ENCODE results near the gene RPTOR. TPM values are rescaled to one million over a fixed set of nuclear protein-coding genes. Genes with fewer than 3 reads are reported as not detected.

Gene RPTOR
- total RNA-seq, 1 donor from 2014 or later: 21.8 TPM

DNA sequence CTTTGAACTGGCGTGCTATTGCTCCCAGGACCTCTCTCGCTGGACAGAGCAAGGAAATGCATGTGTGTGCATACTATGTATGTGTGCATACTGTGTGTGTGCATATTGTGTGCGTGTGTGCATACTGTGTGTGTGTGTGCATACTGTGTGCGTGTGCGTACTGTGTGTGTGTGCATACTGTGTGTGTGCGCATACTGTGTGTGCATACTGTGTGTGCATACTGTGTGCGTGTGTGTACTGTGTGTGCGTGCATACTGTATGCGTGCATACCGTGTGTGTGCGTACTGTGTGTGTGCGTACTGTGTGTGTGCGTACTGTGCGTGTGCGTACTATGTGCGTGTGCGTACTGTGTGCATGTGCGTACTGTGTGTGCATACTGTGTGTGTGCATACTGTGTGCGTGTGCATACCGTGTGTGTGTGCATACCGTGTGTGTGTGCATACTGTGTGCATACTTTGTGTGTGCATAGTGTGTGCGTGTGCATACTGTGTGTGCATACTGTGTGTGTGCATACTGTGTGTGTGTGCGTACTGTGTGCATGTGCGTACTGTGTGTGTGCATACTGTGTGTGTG, 89.4 kb downstream of the RPTOR start:
- TF ChIP-seq, protein P1, sequence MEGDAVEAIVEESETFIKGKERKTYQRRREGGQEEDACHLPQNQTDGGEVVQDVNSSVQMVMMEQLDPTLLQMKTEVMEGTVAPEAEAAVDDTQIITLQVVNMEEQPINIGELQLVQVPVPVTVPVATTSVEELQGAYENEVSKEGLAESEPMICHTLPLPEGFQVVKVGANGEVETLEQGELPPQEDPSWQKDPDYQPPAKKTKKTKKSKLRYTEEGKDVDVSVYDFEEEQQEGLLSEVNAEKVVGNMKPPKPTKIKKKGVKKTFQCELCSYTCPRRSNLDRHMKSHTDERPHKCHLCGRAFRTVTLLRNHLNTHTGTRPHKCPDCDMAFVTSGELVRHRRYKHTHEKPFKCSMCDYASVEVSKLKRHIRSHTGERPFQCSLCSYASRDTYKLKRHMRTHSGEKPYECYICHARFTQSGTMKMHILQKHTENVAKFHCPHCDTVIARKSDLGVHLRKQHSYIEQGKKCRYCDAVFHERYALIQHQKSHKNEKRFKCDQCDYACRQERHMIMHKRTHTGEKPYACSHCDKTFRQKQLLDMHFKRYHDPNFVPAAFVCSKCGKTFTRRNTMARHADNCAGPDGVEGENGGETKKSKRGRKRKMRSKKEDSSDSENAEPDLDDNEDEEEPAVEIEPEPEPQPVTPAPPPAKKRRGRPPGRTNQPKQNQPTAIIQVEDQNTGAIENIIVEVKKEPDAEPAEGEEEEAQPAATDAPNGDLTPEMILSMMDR (IDR thresholded peaks at IDR 0.05; ENCODE audit: borderline replicate concordance): no peak
- Histone ChIP-seq H3K27ac (replicated peaks) (no peak overlapping the region), H3K27me3 (ENCODE audit: low read depth) (no peaks in the 10 kb centered on the region), H3K36me3 (no peaks in the 10 kb centered on the region), H3K4me3 (no peak overlapping the region), H3K4me1 (no peaks in the 10 kb centered on the region), H3K9me3 (replicated peaks) (no peaks in the 10 kb centered on the region)
- no peak for DNase-seq
- intact Hi-C loops (cut with micrococcal nuclease): no loop called here

DNA sequence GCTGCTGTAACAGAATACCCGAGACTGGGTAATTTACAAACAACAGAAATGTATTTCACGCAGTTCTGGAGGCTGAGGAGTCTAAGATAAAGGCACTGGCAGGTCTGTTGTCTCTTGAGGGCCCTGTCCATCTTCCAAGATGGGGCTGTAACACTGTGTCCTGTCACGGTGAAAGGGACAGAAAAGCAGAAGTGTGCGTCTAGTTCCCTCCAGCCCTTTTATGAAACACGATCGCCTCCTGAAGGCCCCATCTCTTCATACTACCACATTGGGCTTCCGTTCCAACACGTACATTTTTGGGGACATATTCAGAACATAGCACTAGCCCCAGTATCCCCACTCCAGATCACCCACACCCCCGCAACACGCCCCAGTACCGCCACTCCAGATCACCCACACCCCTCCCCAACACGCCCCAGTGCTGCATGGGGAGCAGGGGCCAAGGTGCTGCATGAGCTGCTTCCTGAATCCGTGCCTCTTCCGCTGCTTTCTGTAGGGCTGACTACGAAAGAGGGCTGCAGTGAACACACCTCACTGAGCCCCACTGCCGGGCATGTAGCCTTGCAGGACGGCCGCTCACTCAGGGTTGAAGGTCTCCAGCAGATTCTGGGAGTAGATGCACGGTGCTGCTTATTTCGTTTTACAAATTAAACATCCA, 91.9 kb downstream of the RPTOR start:
- Histone ChIP-seq H3K4me3 (no peak overlapping the region), H3K27me3 (ENCODE audit: low read depth) (no peaks in the 10 kb centered on the region), H3K9me3 (replicated peaks) (no peaks in the 10 kb centered on the region), H3K27ac (replicated peaks) (no peak overlapping the region), H3K36me3 (no peaks in the 10 kb centered on the region), H3K4me1 (no peaks in the 10 kb centered on the region)
- intact Hi-C loops (cut with micrococcal nuclease): no loop called here
- TF ChIP-seq, protein P1 (IDR thresholded peaks at IDR 0.05; ENCODE audit: borderline replicate concordance): no peak
- no peak for DNase-seq

DNA sequence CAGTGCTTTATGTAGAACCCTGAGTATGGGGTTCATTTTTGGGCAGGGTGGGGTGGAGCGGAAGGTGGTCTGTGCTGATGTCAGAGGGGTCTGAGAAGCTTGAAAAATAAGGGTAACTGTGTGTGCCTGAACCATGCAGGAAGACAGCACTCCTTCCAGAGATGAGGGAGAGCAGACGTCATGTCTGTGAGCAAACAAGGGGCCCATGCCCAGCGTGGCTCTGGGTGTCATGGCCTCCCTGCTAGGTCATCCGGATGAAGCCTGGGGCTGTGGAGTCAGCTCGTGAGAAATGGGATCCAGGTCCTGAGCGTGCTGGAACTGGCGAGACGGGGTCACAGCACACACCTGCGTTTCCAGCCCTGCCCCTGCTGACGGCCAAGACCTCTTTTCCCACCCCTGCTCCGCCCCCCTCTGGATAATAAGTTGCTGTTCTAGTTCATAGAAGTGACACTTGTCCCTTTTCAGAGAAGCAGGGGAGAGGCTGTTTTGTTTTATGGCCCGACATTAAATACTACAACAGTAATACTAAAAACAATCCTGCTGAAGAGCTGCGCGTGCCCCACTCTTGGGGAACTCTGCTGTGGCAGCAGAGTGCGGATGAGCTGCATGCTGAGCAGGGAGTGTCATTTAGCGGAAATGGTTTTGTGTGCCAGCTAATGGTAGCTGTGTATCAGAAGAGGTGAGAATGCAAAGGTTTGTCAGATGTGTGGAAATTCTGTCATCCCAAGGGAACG, 92.6 kb downstream of the RPTOR start:
- TF ChIP-seq, protein P1 (IDR thresholded peaks at IDR 0.05; ENCODE audit: borderline replicate concordance): no peak

DNA sequence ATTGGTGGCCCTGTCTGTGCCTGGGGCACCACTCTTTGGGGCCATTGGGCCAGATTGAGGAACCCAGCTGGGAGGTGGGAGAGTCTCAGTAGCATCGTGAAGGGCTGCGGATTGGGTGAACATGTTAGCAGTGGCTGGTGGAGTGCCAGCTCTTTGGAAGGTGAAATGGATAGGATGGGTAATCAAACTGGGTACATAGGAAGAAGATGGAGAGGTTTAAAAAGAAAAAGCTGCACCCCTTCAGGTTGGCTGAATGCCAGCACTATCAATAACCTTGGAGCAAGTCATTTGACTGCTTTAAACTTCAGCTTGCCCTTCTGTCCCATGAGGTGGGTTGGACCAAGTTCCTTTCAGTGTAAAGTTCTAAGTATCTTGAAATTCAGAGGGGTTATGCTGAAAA, 95.0 kb downstream of the RPTOR start:
- Histone ChIP-seq H3K9me3 (replicated peaks) (no peaks in the 10 kb centered on the region), H3K27ac (replicated peaks) (no peak overlapping the region), H3K4me3 (no peak overlapping the region), H3K4me1 (no peaks in the 10 kb centered on the region), H3K27me3 (ENCODE audit: low read depth) (no peaks in the 10 kb centered on the region), H3K36me3 (peaks cover 8% of the 10 kb centered on the region)
- TF ChIP-seq, protein P1 (IDR thresholded peaks at IDR 0.05; ENCODE audit: borderline replicate concordance): no peak
- no peak for DNase-seq
- intact Hi-C loops (cut with micrococcal nuclease): no loop called here

More for the DNA sequence above, 92.6 kb downstream of the RPTOR start:
- Histone ChIP-seq H3K36me3 (no peaks in the 10 kb centered on the region), H3K27ac (replicated peaks) (no peak overlapping the region), H3K4me1 (no peaks in the 10 kb centered on the region), H3K9me3 (replicated peaks) (no peaks in the 10 kb centered on the region), H3K27me3 (ENCODE audit: low read depth) (no peaks in the 10 kb centered on the region), H3K4me3 (no peak overlapping the region)
- no peak for DNase-seq
- intact Hi-C loops (cut with micrococcal nuclease): no loop called here

DNA sequence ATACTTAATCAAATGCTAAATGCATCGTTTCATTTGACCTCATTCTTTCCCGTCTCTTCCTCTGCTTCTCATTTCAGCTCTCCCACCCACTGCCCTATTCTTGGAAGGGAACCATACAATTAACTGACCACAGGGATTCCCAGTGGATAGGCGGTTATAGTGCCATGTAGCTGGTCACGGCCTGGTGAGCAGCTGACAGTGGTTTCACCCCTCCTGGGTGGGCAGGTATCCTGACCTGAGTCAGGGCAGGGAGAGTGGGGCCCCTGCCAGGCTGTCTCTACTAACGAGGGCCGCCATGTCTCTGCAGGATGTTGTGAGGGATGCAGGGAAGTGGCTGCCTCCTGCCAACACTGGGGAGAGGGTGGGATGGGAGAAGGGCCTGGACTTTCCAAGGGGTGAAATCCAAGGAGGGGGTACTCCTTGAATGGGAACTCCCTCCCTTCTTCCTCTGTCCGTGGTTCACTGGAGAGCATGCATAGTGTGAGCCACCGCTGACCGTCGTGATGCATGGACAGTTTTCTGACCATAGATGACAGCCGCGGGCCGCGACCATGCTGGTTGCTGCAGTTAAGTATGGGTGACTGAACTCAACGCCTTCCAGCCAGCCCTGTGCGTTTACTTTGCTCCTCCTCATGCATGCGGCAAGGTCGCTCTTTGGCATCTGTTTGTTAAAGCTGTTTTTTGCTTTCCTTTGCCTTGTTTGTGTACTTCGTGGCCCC, 95.9 kb downstream of the RPTOR start:
- no peaks in the 10 kb centered on the region for H3K4me1 ChIP-seq
- no peak for DNase-seq

More for the DNA sequence above, 95.9 kb downstream of the RPTOR start:
- intact Hi-C loops (cut with micrococcal nuclease): no loop called here
- no peak overlapping the region for H3K27ac ChIP-seq (replicated peaks)
- no peaks in the 10 kb centered on the region for H3K27me3 ChIP-seq (ENCODE audit: low read depth)
- TF ChIP-seq, protein P1 (IDR thresholded peaks at IDR 0.05; ENCODE audit: borderline replicate concordance): no peak
- H3K4me3 ChIP-seq: no peak overlapping the region
- H3K36me3 ChIP-seq: peaks cover 8% of the 10 kb centered on the region
- no peaks in the 10 kb centered on the region for H3K9me3 ChIP-seq (replicated peaks)
